SU-DHL-6 (cell line): ENCODE measurements around the gene BAIAP3.

Source experiments
- H2AFZ ChIP-seq: fragments of 200-600 bp; sonication (generic); 2 replicates; pipeline ENCODE4 v1.6.1; 2014; ENCODE audit warnings: low read depth, mild to moderate bottlenecking, moderate library complexity, mixed read lengths, antibody characterized with exemption, low read length; ENCODE audit not compliant: severe bottlenecking
- H3F3A ChIP-seq: fragments of 200-600 bp; shearing (Covaris generic); 2 replicates; pipeline ENCODE4 v1.6.0; 2016; ENCODE audit warnings: antibody characterized with exemption, mild to moderate bottlenecking; ENCODE audit not compliant: insufficient read depth
- H3K27ac ChIP-seq: fragments of 200-600 bp; sonication (generic); 2 replicates; pipeline ENCODE4 v1.5.1; 2016; ENCODE audit warnings: low read depth, mild to moderate bottlenecking, low read length, moderate library complexity, mixed read lengths
- H3K27me3 ChIP-seq: fragments of 200-600 bp; sonication (generic), shearing (Covaris generic); 2 replicates; pipeline ENCODE4 v1.6.0; 2014; ENCODE audit warnings: mild to moderate bottlenecking, low read length
- H3K36me3 ChIP-seq: fragments of 200-600 bp; sonication (generic); 2 replicates; pipeline ENCODE4 v1.6.1; 2014; ENCODE audit warnings: mild to moderate bottlenecking, low read length, mixed read lengths
- H3K4me2 ChIP-seq: fragments of 300-600, 200-600 bp; shearing (Covaris generic), sonication (generic); 2 replicates; pipeline ENCODE4 v1.6.0; 2014; ENCODE audit warnings: low read length, low read depth, mild to moderate bottlenecking; ENCODE audit not compliant: poor library complexity, severe bottlenecking
- H3K4me3 ChIP-seq: fragments of 200-600 bp; sonication (generic); 2 replicates; pipeline ENCODE4 v1.5.1; 2014; ENCODE audit warnings: antibody characterized with exemption, low read length, mild to moderate bottlenecking, mixed read lengths; ENCODE audit not compliant: insufficient read depth, poor library complexity, severe bottlenecking
- H3K79me2 ChIP-seq: fragments of 200-600 bp; sonication (generic); 2 replicates; pipeline ENCODE4 v1.6.1; 2014; ENCODE audit warnings: mild to moderate bottlenecking, low read length, moderate library complexity; ENCODE audit not compliant: insufficient read depth
- H3K9ac ChIP-seq: fragments of 200-600 bp; sonication (generic); 2 replicates; pipeline ENCODE4 v1.7.0; 2014; ENCODE audit warnings: mild to moderate bottlenecking, low read length
- H3K9me2 ChIP-seq: fragments of 200-600 bp; sonication (generic); replicated peaks from 2 replicates; pipeline ENCODE4 v1.6.1; 2014; ENCODE audit warnings: low read length; ENCODE audit not compliant: insufficient read depth
- H3K9me3 ChIP-seq: fragments of 200-600 bp; sonication (generic); 2 replicates; pipeline ENCODE4 v1.6.1; 2014; ENCODE audit warnings: low read length, mixed read lengths; ENCODE audit not compliant: insufficient read depth
- H4K20me1 ChIP-seq: fragments of 200-600 bp; sonication (generic); 2 replicates; pipeline ENCODE4 v1.6.1; 2014; ENCODE audit warnings: low read depth, mild to moderate bottlenecking, antibody characterized with exemption, low read length, moderate library complexity, mixed read lengths
- EZH2phosphoT487 ChIP-seq: fragments of 200-600 bp; sonication (generic), shearing (Covaris generic); conservative IDR thresholded peaks from 2 replicates; pipeline ENCODE4 v1.6.1; 2018; ENCODE audit warnings: mild to moderate bottlenecking, antibody characterized with exemption, low read length, moderate library complexity, mixed read lengths
- TF ChIP-seq, protein P1 (sequence below): fragments of 200-600 bp; sonication (generic); IDR thresholded peaks from one replicate; pipeline ENCODE4 v1.5.1; 2017; ENCODE audit warnings: antibody characterized with exemption, mild to moderate bottlenecking, low read length, moderate library complexity; ENCODE audit not compliant: insufficient read depth, poor library complexity, severe bottlenecking

The BAIAP3 gene

GRCh38 chr16:1322407-1322806, 11.0 kb upstream of the BAIAP3 start:
- Histone ChIP-seq H3K9ac (no peak overlapping the region), H2AFZ (no peak overlapping the region), H3K9me2 (no peaks in the 10 kb centered on the region), H4K20me1 (no peaks in the 10 kb centered on the region), H3K27me3 (no peaks in the 10 kb centered on the region), H3K27ac (no peak overlapping the region), H3K9me3 (no peaks in the 10 kb centered on the region), H3K4me2 (no peak overlapping the region), H3F3A (0 out of 2 replicates have a peak, but pooled peaks cover 4% of the 10 kb centered on the region), H3K79me2 (peaks cover 4% of the 10 kb centered on the region; the same call in 1 of the 2 replicates), H3K36me3 (0 out of 2 replicates have a peak, but pooled peaks cover 4% of the 10 kb centered on the region), H3K4me3 (no peak overlapping the region)
- TF ChIP-seq, protein P1, sequence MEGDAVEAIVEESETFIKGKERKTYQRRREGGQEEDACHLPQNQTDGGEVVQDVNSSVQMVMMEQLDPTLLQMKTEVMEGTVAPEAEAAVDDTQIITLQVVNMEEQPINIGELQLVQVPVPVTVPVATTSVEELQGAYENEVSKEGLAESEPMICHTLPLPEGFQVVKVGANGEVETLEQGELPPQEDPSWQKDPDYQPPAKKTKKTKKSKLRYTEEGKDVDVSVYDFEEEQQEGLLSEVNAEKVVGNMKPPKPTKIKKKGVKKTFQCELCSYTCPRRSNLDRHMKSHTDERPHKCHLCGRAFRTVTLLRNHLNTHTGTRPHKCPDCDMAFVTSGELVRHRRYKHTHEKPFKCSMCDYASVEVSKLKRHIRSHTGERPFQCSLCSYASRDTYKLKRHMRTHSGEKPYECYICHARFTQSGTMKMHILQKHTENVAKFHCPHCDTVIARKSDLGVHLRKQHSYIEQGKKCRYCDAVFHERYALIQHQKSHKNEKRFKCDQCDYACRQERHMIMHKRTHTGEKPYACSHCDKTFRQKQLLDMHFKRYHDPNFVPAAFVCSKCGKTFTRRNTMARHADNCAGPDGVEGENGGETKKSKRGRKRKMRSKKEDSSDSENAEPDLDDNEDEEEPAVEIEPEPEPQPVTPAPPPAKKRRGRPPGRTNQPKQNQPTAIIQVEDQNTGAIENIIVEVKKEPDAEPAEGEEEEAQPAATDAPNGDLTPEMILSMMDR: no peak
- no peak for TF ChIP-seq EZH2phosphoT487

GRCh38 chr16:1323296-1324239, 9.9 kb upstream of the BAIAP3 start:
- Histone ChIP-seq H3K4me3 (no peak overlapping the region), H3K9me2 (no peaks in the 10 kb centered on the region), H3K9ac (no peak overlapping the region), H2AFZ (no peak overlapping the region), H3K36me3 (no peaks in the 10 kb centered on the region), H3K9me3 (no peaks in the 10 kb centered on the region), H3K27ac (no peak overlapping the region), H3K27me3 (no peaks in the 10 kb centered on the region), H3K79me2 (no peaks in the 10 kb centered on the region), H3K4me2 (no peak overlapping the region), H4K20me1 (no peaks in the 10 kb centered on the region), H3F3A (0 out of 2 replicates have a peak, but pooled peaks cover 4% of the 10 kb centered on the region)
- TF ChIP-seq EZH2phosphoT487: no peak
- TF ChIP-seq, protein P1: no peak

GRCh38 chr16:1324286-1324826, 9.1 kb upstream of the BAIAP3 start:
- no peaks in the 10 kb centered on the region for H3K9me3 ChIP-seq
- no peak overlapping the region for H3K4me3 ChIP-seq
- H3K27ac ChIP-seq: no peak overlapping the region
- 0 out of 2 replicates have a peak, but pooled peaks cover 4% of the 10 kb centered on the region for H3F3A ChIP-seq
- no peak overlapping the region for H3K9ac ChIP-seq
- no peaks in the 10 kb centered on the region for H3K27me3 ChIP-seq
- no peak for TF ChIP-seq EZH2phosphoT487
- TF ChIP-seq, protein P1: no peak
- no peak overlapping the region for H2AFZ ChIP-seq
- H3K4me2 ChIP-seq: no peak overlapping the region
- no peaks in the 10 kb centered on the region for H3K79me2 ChIP-seq
- H4K20me1 ChIP-seq: no peaks in the 10 kb centered on the region
- H3K36me3 ChIP-seq: no peaks in the 10 kb centered on the region
- no peaks in the 10 kb centered on the region for H3K9me2 ChIP-seq
